NCI-H1417 treated with DMSO at 0.1 percent for 48 hours (cell line): ENCODE measurements around the gene C1S.

ENCODE experiments used
- DNase-seq: peaks from one replicate; lab custom pipeline; 2025; lab: John Stamatoyannopoulos, UW

Gene C1S

DNA sequence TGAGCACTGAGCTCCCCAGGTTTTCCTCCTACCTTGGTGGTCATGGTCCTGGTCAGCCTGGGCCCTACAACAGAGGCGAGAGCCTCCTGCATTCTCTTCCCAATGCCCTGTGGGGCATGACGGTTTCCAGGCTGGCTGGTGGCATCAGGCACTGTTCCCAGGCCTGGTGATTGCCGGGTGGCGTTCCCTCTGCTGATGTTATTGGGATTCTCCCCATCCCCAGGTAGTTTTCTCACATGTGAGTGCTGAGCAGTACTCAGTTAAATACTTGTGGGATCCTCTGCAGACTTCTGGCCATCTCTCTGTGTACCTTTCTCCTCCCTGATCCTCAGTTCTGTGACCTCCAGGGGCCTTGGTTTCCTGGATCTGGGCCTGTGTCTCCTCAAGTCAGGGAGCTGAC, 16.0 kb downstream of the C1S start:
- DNase-seq = no peak

DNA sequence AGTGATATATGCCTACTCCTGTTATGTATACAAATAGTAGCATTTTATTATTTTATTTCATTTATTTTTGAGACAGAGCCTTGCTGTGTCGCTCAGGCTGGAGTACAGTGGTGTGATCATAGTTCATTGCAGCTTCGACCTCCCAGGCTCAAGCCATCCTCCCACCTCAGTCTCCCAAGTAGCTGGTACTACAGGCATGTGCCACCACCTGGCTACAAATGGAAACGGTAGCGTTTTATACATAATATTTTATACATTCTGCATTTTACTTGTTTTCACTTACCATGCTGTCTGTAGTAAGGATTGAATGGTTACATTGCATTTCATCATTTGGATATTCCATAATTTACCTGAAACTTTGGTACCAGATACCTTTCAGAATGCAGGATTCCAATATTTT, 17.6 kb downstream of the C1S start:
- no peak for DNase-seq

DNA sequence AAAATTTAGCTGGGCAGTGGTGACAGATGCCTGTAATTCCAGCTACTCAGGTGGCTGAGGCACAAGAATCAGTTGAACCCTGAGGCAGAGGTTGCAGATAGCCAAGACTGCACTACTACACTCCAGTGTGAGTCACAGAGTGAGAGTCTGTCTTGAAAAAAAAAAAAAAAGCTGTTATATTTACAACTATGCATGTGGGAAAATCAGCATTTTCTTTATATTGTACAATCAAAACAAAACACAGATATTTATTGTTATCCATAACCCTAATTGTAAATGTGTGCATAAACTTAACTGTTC, 19.3 kb downstream of the C1S start:
- no peak for DNase-seq

DNA sequence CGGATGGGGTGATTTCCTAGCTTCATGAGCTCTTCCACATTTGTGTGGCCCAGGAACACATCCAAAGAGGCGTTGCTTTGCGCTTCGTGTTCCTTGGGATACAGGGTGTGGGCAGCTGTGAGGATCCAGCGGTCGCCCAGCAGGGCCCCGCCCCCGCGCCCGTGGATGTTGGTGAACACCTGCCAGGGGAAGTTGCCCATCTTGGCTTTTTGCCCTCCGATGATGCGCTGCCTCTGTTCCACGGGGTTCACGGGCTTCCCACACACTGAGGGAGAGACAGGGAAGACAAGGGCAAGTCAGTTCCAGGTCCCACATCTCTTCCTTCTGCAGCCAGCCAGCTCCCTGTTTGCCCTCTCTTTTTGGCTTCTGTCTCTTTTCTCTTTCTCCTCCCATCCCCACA, 20.5 kb downstream of the C1S start:
- no peak for DNase-seq

DNA sequence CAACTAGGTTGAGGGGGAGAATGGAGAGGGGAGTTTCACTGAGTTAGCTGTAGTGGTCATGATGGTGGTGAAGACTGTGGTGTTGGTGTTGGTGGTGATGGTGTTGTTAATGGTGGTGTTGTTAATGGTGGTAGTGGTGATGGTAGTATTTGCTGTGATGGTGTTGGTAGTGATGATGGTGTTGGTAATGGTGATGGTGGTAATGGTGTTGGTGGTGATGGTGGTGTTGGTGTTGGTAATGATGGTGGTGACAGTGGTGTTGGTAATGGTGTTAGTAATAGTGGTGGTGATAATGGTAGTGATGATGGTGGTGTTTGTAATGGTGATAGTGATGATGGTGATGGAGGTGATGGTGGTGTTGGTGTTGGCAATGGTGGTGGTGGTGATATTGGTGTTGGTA, 22.6 kb downstream of the C1S start:
- DNase-seq = no peak

DNA sequence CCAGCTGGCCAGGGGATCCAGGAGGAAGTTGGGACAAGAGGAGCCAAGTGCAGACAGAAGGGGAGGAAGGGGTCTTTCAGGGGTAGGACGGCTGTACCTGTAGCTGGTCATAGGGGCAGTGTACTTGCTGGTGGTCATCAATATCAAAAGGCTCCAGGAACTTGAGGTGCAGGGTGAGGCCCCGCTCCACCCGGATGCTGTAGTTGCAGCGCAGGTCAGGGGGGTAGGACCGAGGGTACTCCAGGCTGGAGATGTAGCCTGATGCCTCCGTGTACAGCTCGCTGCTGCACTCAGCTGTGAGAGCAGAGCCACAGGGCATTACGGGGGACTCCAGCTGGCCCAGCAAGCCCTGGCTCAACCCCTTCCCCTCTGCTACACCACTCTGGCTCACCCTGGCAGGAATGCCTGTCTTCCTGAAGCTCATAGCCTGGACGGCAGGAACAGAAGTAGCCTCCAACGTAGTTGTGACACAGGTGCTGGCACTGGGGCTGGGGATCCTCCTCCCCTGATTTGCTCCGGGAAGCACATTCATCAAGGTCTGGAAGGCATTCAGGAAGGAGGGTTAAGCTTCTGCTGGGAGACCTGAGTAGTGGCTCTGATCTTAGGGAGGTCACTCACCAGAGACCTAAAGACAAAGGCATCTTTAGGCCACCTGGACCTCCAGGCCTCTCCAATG, 28.8 kb downstream of the C1S start:
- DNase-seq = no peak

DNA sequence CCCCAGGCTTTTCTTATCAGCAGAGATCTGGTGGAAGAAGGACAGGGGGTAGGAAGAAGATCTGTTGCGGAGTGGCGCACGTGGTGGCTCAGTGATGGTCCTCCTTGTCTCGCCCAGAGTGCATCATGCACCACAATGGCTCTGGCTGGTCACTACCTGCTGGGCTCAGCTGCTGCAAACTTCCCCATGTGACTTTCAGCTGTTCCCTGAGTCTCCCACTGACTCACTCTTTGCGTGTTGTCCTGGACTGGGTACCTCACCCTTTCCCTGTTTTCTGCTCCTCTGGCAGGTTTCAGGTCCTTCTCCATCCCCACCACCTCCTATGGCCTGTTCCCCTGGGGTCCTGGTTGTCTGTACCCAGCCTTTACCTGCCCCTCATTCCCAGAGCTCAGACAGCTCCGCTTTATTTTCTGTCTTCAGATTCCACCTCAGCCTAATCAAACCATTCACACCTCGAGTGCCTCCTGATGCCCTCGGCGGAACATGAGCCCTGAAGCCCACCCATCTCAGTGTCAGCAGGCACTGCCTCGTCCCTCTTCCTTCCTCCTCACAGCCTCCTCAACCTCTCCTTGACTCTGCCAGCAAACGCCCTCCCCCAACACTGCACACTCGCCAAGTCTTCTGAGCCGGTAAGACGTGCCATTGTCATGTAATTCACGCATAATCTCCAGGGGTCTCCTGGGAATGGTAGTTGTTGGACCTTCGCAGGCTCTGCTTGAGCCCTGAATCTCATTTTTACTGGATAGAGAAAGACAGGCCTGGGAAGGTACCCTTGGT, 29.9 kb downstream of the C1S start:
- DNase-seq = no peak

DNA sequence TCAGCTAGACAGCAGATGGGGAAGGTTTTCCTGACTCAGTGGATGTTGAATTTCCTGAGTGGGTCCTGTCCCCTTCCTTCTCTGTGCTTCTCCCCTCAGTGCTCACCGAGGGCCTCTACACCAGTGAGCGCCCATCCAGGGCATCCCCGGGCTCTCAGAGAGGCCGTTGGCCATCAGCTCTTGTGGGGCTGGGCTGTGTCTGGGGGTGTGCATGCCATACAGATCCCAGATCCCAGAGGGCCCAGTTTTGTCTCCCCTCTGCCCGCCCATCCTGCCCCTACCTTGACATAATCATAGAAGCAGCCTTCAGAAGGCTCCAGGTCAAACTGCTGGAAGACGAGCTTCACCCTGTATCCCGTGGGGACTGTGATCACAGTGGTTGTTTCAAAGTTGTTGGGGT, 30.7 kb downstream of the C1S start:
- no peak for DNase-seq

DNA sequence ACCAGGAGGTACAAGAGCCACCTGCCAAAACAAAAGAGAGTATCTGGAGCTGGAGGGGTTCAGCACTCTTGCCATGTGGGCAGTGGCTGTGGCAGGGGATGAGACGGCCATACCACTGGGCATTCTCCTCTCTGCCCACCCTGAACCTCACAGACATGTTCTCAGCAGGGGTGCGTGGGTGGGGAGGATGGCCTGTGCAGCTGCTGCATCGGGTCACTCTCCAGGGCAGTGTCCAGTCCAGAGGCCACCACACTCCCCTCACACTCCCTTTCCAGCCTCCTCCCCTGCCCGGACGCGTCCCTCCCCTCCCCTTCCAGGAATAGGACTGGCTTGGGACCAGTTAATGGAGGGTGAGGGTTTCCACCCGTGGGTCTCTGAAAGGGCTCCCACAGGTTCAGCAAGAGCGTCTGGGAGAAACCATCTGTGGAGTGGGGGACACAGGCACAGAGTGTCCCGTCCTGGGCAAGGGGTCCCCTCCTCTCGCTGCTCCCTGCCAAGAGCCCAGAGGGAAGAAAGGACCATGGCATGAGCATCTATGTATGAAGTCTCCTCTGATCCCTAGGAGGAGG, 31.2 kb downstream of the C1S start:
- no peak for DNase-seq

DNA sequence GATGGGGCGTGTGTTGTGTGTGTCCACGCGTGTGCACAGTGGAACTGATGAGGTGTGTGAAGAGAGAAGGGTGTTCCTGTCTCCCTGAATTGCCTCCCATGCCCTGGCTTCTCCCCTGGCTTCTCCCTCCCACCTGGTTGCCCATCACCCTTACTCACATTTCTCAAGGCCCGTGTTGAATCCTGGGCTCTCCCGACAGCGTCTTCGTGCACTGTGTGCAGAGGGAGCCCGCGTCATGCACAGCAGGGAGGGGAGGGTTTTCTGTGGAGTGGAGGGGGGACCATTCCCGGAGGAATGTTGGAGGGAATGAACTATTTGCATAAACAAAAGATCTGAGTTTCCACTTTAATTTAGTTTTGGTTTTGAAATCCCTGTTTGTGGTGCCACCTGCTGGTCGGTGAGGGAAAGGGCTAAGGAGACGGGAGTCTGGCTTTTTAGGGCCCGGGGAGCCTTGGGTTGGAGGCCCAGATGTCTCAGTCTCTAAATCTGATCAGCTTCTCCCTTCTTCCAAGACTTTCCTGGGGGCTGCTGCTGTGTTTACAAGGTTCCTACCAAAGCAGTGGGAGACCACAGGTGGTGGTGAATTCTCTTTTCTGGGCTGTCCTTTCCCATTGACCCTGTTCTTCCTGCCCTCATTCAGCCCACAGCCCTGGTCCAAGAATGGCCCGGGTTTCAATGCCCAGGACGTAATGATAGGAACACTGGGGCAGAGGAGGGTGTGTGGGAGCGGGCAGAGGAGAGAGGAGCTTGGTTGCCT, 31.9 kb downstream of the C1S start, which contains the start of gene C1R:
Gene C1R, minus strand, starts transcription at position 217 of the 757 bp plus-strand sequence. Its CDS starts 57 bp downstream, at position 160.
- no peak for DNase-seq

DNA sequence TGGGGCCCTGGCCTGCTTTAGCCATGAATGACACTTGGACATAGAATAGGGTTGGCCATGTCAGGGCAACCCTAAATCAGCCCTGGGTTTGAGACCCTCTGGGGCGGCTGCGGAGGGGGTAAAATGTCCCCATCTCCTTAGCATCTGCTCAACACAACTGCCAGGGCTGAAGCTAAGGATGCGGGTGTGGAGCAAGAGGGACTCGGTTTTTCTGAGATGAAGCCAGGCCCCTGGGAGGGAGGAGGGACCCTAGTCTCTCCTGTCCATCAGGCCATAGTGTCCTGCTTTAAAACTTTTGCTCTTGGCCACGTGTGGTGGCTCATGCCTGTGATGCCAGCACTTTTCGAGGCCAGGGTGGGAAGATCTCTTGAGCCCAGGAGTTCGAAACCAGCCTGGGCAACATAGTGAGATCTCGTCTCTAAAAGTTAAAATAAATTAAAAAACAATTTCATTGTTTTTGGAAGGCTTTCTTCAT, 32.5 kb downstream of the C1S start:
- no peak for DNase-seq

DNA sequence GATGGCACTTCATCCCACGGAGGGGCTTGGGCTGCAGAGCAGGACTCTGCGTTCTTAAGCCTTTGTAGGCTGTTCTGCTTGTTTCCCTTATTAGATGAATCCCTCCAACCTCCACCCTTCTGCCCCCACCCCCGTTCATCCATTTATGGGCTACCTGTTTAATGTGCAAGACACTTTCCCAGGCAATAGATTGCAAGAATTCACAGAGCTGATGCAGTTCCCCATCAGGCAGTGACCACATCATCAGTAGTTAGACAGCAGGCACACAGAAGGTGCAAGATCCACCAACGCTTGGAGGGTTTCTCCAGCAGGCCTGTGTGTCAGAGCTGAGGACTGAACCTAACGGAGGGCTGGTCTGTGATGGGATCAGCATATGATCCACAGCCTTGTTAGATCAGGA, 33.0 kb downstream of the C1S start:
- DNase-seq = no peak

DNA sequence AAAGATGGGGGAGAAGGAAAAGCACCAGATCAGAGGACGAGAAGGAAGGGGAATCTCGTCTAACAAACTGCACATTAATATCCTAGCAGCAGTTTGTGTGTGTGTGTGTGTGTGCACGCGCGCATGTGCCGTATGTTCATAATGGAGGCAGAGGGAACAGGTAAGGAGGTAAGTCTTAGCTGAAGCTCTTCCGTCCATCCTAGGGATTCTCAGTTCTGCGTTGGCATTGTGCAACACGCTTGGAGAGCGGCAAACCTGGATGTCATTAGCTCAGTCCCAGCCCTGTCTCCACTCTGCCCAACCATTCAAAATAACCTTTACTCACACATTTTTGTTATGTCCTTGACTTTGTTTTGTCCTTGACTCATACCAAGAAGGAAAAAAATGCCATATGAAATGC, 33.4 kb downstream of the C1S start:
- DNase-seq = no peak

DNA sequence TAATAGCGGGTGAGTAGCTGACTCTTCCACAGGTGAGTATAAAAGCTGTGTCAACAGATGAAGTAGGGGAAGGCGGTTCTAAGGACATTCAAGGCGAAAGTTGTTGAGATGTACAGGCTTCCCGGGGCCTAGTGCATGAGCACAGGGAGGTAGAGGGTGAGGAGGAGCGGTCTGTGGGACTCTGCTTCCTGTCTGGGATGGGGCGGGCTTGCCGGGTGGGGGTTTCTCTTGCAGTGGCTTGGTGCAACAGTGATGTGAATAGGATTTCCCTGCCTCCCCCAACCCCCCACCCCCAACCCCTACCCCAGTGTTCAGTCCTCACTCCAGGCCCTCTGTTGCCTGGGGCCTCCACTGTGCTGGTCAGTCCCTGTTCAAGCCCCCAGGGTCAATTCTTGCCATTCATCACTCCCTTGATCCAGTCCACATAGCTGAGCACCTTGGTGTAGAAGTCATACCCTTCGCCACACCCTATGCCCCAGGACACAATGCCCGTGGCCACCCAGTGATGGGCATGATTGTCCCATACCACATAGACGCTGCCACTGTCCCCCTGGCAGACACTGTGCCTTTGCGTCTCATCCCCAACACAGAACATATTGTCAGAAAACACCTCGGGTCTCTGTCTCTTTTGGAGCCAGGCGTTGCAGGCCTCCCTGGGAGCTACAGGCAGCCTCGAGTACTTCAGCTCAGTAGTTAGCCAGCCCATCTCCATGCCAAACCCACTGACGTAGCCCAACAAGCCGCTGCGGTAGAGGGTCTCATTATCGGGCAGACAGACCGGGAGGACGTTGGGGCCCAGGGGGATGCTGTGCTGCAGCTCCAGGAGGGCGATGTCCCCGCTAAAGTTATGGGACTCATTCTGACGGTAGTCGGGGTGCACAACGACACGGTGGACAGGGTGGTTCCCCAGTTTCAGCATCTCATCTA, 35.8 kb downstream of the C1S start:
- no peak for DNase-seq

DNA sequence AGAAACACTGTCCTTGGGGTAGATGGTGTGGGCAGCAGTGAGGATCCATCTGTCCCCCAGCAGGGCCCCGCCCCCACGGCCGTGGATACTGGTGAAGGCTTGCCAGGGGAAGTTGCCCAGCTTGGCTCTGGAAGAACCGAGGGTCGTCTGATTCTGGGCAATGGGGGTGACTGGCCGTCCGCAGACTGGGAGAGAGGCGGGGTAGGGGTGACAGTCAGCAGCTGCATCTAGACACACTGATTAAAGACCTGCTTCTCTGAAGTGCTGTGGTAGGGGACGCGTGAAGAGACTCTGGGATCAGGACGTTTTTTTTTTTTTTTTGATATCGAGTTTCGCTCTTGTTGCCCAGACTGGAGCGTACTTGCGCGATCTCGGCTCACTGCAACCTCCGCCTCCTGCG, 36.5 kb downstream of the C1S start:
- no peak for DNase-seq

DNA sequence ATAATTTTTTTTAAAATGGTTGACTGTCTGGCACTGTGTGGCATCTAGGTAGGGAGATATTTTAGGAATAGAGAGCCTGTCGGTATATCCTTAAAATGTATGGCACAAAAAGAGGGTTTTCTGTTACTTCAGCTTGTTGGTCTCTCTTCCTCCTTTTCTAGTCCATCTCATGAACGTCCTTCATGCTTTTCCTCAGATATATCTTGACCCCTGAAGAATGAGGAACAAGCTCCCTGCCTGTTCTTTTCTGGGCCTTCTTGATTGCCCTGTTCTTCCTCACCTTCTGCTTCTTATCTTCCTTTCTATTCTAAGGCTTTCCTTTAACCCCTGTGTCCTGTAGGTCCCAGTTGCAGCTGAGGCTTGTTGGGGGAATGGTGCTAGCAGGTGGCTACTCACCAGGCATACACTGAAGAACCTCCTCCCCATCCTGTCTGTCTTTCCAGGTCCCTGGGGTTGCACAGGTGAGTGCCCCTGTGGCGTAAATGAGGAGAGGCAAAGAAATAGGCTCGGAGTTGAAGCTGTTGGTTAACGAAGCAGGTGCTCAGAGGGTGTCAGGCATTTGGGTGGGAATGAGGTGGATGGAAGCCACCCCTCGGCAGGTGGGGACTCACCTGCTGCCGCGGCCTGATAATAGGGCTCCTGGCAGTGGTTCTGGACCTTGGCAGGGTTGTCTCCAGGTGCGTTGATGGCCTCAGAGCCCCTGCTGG, 38.9 kb downstream of the C1S start:
- peak; percentile 72 for DNase-seq

DNA sequence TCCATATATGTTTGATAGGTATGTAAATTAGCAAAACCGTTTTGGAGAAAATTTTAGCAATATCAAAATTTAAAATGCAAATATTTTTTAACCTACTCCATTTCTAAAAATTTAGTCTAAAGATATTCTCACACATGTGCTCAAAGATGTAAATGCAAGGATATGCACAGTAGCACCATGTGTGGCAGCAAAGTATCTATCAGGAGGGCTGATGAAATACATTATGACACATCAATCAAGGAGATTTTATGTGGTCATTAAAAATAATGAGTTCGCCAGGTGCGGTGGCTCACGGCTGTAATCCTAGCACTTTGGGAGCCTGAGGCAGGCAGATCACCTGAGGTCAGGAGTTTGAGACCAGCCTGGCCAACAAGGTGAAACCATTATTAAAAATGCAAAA, 39.7 kb downstream of the C1S start:
- no peak for DNase-seq

DNA sequence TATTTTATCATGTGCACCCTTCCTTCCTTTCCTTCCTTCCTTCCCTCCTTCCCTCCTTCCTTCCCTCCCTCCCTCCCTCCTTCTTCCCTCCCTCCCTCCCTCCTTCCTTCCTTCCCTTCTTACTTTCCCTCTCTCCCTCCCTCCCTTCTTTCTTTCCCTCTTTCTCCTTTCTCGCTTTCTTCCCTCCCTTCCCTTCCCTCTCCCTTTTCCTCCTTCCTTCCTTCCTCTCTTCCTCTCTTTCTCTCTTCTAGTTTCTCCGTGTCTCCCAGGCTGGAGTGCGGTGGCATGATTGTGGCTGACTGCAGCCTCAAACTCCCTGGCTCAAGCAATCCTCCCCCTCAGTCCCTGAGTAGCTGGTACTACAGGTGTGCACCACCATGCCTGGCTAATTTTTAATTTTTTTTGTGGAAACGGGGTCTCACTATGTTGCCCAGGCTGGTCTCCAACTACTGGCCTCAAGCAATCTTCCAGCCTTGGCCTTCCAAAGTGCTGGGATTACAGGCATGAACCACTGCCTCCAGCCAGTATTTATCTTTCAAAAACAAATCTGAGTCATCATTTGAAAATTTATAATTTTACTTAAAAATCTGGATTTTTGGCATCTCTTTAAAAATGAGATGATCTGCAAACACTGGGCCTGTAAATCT, 40.7 kb downstream of the C1S start:
- no peak for DNase-seq

DNA sequence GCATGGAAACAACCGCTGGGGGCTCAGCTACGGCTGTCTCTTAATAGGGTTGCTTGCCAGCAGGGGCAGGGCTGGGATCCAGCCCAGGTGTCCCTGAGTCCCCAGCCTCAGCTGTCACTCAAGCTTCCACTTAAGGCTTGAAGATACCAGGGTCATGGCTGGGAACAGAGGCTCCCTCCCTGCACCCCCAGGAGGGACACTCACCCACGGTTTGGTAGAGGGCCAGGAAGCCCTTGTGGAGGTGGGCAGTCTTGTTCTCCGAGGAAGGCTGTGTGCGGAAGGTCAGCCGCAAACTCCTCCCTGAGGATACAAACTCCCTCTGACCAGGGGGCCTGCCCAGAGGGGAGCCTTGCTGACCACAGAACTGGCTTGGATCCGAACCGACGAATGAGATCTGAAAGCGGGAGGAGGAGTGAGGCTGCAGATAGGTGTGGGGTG, 41.2 kb downstream of the C1S start:
- DNase-seq = no peak

DNA sequence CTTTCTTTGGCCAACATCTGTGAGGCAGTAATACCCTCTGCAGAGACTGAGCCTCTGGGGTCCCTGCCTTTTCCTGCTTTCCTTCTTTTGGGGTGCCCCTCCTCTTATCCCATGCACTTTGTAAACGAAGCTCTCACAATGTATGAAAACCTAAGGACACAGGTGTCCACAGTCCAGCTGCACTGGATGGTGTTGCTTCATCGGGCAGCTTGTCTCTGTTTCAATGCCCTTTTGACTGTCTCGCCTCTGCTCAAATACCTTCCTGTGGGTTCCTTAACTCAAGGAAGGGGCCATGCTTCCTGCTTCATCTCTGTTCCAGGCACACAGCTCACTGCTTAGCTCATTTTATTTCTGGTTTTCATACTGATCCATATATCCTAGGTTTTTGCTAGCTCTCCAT, 42.1 kb downstream of the C1S start:
- no peak for DNase-seq
